GM19395 (cell line): Measurements from ENCODE around the gene TGM1.

Experiments
- ATAC-seq: cut with Tn5 transposase; IDR thresholded peaks from one replicate; pipeline ENCODE4 v1.9.1; 2021; ENCODE audit warnings: mild to moderate bottlenecking, moderate library complexity; ENCODE audit not compliant: unreplicated experiment

The TGM1 gene

DNA sequence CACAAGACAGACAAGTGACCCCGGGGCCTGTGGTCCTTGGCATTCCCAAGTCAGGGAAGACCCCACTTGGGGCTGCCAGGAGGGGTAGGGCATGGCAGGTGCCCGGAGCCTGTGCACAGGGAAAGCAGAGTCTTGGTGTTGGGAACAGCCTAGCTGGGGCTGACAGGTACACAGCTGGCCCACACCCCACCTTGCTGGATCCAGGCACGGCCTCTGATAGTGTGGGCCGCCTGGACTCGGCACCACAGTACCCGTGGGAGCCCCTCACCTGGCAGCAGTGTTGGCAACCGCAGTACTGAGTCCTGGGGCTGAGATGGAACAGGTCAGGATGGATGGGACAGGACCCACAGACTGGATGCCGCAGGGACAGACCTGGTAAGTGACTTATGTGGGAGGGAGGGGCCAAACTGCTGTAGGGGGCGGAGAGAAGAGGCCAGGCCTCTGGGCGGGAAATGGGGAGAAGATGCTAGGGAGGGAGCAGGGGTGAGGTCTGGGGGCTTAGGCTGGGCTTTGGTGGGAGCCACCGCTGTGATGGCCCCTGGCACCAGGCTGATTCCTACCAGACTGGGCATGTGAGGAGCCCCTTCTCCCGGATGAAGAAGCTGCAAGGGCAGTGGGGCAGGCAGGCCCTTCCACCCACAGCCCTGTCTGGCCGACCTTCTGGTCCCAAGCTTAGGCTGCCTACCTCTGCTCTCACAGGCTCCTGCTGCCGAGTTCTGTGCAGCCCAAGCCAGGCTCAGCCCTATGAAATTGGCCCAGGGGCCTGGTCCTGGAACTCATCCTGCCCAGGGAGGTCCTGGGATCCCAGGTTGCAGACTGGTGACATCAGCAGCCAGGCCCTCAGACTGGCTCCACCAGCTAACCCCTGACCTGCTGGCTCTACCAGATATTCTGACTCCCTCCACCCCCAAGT, at the start of gene TGM1:
TGM1 (minus strand) TSS at position 357 of the 913 bp plus-strand sequence. CDS start 825 bp downstream, outside the sequence.
- no peak for ATAC-seq

DNA sequence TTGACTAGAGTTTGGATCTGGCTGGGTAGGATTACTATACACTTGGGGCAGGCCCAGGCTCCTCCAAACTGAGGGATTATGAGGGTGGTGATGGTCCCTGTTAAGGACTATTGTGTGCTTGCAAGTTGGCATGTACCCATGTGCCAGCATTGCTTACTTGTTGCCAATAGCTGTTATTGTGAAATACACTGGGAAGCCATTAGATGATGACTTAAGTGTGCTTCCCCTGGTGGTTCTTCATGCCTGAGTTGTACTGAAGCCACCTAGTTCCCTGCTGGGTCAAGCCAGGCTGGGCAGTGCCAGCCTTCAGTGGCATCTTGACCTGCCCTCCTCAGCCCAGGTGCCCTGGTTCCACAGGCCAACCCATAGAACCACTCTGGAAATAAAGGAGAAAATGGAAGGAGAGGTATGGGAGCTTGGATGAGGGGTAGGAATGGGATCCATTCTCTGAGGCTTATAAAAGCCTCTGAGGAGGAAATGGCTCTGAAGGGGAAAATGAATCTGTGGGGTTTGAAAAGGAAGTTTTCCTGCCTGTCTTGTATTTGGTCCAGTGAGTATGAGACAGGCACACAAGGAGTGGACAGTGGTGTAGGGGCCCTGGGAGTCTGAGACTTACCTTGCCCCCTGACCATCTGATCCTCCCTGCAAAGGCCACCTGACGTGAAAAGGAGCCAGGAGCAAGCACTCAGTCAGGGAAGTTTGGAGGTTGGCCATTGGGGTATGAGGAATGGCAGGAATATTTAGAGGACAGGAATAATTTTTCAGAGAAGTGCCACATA, 49.0 kb upstream of the TGM1 start:
- no peak for ATAC-seq

DNA sequence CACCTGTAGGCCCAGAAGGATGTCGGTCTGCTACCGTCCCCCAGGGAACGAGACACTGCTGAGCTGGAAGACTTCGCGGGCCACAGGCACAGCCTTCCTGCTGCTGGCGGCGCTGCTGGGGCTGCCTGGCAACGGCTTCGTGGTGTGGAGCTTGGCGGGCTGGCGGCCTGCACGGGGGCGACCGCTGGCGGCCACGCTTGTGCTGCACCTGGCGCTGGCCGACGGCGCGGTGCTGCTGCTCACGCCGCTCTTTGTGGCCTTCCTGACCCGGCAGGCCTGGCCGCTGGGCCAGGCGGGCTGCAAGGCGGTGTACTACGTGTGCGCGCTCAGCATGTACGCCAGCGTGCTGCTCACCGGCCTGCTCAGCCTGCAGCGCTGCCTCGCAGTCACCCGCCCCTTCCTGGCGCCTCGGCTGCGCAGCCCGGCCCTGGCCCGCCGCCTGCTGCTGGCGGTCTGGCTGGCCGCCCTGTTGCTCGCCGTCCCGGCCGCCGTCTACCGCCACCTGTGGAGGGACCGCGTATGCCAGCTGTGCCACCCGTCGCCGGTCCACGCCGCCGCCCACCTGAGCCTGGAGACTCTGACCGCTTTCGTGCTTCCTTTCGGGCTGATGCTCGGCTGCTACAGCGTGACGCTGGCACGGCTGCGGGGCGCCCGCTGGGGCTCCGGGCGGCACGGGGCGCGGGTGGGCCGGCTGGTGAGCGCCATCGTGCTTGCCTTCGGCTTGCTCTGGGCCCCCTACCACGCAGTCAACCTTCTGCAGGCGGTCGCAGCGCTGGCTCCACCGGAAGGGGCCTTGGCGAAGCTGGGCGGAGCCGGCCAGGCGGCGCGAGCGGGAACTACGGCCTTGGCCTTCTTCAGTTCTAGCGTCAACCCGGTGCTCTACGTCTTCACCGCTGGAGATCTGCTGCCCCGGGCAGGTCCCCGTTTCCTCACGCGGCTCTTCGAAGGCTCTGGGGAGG, 47.9 kb upstream of the TGM1 start, which contains the start of gene LTB4R:
LTB4R (plus strand) TSS at position 857 of the 959 bp plus-strand sequence. CDS start 4,150 bp downstream, outside the sequence.
- ATAC-seq = peak; percentile 56

DNA sequence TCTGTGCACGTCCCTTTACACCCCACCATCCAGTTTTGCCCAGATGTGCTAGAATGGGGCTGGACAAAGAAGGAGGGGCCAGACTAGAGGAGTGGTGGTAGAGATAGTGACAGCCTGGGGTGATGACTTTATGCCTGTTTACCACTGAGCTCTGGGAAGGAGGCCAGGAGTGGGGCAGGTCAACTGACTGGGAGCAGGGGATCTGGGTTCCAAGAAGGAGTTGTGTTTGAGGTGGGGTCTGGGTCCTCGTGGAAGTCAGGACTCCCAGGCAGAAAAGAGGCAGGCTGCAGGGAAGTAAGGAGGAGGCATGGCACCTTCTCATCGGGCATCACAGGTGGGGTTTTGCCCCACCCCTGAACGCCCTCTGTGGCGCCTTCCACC, 47.3 kb upstream of the TGM1 start:
- ATAC-seq = no peak

DNA sequence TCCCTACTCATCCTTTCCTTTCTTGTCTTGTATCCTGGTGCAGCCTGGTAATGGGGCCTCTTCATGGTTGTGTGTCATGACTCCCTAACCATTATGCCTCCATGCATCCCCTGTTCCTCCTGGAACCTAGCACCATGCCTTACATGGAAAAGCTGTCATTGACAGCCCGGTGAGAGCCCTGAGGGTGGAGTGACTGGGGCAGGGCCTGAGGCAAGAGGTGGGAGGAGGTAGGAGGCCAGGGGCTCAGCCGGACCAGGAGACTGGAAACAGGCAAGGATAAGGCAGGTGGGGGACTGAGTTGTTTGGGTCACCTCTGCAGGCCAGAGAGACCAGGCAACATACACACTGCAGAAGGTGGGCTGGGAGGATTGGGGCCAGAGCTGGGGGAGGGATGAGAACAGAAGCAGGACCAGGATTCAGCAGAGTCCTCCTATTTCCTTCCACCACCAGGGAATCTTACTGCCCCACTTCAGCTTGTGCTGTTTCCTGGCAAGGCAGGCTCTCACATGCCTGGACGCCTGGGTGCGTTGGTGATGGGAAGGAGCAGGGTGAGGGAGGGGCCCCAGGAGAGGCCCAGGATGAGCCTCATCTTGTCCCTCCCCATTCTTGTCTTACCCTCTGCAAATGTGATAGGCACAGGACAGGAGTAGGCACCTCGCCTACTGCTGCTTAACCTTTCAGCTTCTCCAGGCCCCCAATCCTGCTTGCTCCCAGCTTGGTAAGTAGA, 46.7 kb upstream of the TGM1 start, which contains the start of gene LTB4R2:
LTB4R2 (plus strand) TSS at position 603 of the 727 bp plus-strand sequence. CDS start 525 bp downstream, outside the sequence.
- ATAC-seq = no peak

DNA sequence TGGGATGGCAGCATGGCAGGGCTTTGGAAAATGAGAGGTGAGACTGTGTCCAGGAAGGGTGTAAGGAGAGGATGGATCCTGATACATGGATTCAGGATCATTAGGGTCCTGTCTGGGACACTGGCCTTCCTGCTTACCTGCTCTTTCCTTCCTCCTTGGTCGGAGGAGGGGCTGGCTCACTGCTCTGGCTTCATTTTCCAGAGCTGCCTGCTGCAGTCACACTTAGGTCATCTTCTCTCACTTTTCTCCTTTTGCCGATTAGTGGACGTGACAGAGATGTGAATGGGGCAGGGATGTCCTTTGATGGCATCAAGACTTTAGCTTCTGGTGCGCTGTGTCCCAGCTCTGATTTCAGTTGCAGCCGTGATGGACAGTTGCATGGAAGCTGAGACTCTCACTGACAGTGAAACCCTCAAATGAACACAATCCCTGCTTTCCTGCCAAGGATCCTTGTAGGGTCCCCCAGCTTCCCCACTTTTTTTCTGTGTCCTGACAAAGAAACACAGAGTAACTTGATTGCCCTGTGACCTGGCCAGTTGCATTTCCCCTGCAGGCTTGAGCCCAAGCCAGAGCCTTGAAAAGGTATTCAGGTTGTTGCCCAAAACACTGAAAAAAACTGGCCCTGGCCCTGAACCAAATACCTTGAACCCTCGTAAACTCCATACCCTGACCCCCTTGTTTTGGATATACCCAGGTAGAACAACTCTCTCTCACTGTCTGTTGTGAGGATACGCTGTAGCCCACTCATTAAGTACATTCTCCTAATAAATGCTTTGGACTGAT, 45.6 kb upstream of the TGM1 start:
- ATAC-seq = no peak

DNA sequence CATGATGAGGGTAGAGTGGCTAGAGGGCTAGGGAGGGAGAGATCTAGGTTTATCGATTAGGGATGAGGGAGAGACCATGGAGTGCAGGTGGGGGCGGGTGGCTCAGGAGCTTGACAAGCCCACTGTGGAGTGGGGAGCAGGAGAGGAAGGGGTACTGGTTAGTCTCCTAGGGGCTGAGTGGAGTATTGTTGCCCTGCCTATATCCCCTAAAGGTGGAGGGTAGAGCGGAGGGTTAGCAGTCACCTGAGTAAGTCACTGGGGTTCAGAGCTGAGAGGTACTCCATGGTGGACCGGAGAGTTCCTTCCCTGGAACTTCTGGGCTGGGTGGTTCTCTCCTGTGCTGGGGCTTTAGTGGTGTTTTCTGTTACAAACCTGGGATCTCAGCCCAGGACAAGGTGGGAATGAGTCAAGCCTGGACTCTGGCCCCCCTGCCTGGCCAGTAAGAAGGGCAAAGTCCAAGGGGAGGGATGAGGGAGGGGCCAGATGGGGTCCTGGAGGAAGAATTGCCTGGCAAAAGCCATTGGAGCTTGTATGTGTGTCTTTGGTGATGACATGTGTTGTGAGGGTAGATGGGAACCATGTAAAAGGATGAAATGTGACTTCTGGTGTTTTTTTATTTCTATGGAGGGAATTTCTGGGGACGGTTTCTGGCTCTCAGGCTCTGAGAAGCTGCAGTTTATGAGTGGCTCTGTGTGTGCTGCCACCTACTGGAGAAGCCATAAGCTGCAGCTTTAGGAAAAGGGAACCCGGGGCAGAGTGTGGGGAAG, 44.8 kb upstream of the TGM1 start, which contains the start of gene CIDEB:
CIDEB (minus strand) TSS at position 403 of the 767 bp plus-strand sequence; CDS start at position 284, 119 bp downstream.
- ATAC-seq = peak; percentile 34

DNA sequence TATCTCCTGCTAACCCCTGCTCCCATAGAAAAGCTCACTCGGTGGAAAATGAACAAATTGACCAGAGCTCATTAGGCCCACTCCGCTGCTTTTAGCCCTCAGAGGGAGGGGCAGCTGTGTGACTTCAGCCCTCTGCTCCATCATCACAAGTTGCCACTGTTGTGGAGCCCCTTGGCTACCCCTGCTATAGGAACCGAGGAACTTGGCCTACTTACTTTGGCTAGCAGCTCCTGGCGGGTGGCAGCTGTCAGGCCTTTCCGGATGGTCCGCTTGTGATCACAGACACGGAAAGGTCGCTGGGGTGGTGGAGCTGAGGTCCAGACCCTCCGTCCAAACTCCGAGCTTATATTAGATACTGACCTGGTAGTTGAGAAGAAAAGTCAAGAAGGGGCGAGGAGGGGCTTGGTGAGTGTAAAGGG, 44.2 kb upstream of the TGM1 start:
- no peak for ATAC-seq

DNA sequence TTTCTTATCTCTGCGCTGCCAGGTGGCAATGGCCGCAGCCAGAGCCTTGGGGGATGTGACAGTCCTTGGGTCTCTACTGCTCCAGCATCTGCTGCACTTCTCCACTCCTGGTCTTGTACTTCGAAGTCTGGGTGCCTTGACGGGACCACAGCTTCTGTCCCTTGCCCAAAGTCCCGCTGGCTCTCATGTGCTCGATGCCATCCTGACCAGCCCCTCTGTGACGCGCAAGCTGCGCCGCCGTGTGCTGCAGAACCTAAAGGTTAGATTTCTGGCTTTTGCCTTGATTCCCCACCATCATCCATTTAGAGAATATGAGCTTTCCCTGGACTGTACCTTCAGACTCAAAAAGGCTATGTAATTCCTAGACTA, 41.0 kb upstream of the TGM1 start:
- no peak for ATAC-seq

DNA sequence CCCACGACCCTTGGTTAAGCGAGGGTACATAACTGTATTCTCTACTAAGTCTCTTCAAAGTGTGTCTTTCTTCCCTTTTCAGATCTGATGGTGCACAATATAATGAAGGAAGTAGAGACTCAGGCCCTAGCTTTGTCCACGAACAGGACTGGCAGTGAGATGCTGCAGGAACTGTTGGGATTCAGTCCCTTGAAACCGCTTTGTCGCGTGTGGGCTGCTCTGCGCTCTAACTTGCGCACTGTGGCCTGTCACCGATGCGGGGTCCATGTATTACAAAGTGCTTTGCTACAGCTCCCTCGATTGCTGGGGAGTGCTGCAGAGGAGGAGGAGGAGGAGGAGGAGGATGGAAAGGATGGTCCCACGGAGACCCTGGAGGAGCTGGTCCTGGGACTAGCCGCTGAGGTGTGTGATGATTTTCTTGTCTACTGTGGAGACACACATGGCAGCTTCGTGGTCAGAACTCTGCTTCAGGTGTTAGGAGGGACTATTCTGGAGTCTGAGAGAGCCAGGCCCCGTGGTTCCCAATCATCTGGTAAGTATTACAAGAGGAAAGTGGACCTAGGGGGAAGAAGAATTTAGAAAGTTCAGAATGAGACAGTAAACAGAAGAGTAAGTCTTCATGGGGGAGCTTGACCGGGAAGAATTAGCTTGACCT, 37.5 kb upstream of the TGM1 start:
- no peak for ATAC-seq

DNA sequence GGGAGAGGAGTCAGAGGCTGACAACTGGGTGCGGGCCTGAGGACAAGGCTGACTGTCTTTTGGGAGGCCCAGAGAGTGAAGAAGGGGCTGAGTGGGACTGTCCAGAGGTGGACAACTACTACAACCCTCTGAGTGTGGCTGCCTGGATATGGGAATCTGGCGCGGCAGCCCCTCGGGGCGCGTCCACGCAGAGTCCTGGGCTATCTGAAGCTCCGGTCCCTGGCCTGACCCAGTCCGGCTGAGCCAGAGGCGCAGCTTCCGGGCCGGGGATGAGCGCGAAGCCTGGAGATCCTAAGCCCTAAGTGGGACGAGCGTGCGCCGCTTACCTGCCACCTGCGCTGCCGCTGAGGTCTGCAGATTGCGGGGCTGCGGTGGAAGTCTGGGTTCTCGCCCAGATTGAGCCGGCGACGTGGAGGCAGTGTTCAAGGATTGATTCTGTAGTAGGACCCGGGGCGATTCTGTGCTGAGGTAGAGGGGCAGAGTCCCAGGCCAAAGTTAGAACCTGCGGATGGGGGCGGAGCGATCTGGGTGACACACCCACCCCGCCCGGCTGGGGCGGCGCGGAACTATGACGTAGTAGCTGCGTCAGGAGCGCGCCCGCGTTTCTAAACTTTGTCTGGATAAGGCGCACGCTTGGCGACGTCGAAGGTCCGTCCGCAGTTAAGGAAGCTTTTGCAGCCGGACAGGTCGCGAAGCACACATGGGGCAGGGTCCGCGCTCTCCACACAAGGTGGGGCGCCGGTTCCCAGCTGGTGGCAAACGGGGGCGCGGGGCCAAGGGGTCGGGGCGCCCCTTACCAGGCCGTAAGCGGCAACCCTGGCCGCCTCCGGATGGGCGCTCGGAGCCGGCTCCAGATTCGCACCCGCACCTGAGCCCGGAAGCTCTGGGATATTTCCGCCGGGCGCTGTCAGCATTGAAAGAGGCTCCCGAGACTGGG, 36.5 kb upstream of the TGM1 start, which contains the start of the genes DHRS1 and NOP9:
DHRS1 (minus strand) TSS at position 526 of the 937 bp plus-strand sequence. CDS start 674 bp downstream, outside the sequence.
NOP9 (plus strand) TSS at position 596 of the 937 bp plus-strand sequence; CDS start at position 701, 105 bp downstream.
- peak; percentile 78 for ATAC-seq

DNA sequence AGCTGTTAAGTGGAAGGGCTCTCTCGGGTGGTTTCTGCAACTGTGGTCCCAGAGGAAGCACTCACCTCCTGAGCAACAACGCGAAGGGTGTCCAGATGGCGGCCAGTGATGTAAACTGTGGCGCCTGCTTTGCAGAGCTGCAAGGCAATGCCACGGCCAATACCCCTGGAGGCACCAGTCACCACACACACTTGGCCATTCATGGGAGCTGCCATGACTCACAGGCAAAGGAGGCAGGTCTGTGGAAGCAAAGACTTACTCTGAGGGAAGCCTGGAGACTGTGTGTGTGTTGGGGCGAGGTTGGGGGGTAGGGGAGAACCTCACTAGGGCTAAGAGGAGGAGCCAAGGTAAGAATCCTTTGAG, 35.9 kb upstream of the TGM1 start:
- no peak for ATAC-seq

DNA sequence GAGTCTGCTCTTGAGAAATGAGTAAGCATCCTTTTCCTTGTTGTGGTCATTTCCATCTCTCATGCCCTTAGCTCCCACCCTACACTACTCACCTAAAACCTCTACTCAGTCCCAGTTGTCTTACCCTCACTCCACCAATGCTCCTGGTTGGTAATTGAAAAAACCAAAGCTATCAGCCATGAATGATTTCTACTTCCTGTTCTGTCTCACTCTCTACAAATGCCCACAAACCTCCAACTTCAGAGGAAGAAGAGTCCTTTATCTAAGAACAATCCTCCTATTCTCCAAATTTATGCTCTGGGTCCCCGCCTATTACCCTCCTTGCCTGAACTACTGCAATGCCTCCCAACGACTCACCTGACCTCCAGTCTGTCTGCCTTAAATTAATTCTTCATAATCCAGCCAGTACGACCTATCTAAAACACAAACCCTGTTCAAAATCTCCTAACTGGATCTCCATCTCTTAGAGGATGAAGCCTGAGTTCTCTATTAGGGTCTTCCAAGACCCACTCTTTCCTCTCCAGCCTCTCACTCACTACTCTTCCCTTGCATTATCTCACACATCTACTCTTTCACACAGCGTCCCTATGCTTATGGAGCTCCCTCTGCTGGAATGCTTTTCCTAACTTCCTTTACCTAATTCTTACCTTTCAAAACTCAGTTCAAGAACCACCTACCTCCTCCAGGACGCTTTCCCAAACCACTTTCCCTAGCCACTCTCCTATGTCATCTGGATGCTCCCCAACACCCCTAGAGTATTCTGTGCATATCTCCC, 34.4 kb upstream of the TGM1 start:
- peak; percentile 30 for ATAC-seq

DNA sequence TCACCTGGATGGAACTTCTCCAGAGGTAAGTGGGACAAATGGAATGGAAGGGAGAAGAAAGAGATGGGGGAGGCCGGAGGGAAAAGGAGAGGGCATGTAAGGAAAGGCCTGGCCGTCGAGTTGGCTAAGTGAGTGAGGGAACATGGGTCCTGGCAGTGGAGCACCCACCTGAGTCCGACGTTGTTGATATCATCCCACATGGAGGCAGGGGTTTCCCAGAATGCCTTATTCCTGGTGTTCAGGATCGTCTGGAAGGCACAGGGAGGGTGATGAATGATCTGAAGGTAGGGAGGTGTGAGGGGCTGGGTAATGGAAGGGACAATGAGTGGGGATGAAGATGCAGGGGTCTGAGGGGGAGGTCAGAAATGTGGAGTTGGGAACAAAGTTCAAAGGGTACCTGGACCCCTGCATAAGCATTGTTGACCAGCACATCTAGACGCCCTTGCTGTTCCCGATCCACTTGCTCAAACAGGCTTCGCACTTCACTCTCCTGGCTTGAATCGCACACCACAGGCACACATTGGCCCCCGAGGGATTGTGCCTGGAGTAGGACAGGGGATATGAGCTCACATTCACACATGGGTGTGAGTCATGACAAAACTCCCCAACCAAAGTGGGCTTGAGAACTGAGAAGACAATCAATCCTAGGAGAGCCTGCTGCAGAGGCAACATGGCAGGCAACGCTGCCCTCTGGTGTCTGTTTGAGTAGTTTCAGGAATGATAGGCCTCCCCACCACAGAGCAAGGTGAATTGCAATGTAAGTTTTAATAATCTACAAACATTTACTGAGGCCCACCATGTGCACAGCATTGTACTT, 33.6 kb upstream of the TGM1 start:
- ATAC-seq = peak; percentile 68

DNA sequence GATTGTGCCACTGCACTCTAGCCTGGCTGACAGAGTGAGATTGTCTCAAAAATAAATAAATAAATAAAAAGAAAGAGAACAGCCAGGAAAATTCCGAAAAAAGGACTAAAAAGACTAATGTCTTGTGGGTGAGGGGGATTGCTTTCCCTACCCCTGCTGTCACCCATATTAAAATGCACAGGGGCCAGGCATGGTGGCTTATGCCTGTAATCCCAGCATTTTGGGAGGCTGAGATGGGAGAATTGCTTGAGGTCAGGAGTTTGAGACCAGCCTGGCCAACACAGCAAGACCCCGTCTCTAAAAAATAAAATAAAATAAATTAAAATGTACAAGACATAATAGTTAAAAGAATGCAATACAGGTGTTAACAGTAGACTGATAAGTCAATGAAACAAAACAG, 30.5 kb upstream of the TGM1 start:
- no peak for ATAC-seq
